ENCODE measurements around the gene FAM181B.

- TF ChIP-seq CTCF (IDR thresholded peaks at IDR 0.05) (no peak), POLR2A (IDR thresholded peaks at IDR 0.05) (no peak)
These were observed 4.4 kb upstream of the FAM181B start for GRCh38 chr11:82738091-82738490.
